Measurements from ENCODE around the gene ALG5.

ALG5 gene

GRCh38 chr13:36999054-36999714 is at the start of gene ALG5:
Gene ALG5 (minus strand): TSS chr13:36999340. CDS start chr13:36999300, 40 bp downstream.
- DNase-seq = peak; percentile 91

GRCh38 chr13:37047846-37048245 is 48.7 kb upstream of the ALG5 start:
- no peak for DNase-seq

- no peak for DNase-seq
Observed at GRCh38 chr13:37047032-37047431, 47.9 kb upstream of the ALG5 start.

- no peak for DNase-seq
Observed at GRCh38 chr13:37046062-37046461, 46.9 kb upstream of the ALG5 start.

GRCh38 chr13:37040789-37041188 is 41.6 kb upstream of the ALG5 start:
- no peak for DNase-seq

- no peak for DNase-seq
Observed at GRCh38 chr13:37039896-37040295, 40.8 kb upstream of the ALG5 start.

- no peak for DNase-seq
Observed at GRCh38 chr13:37037241-37037640, 38.1 kb upstream of the ALG5 start.

- no peak for DNase-seq
Observed at GRCh38 chr13:37029617-37030016, 30.5 kb upstream of the ALG5 start.

- DNase-seq = no peak
Observed at GRCh38 chr13:37027639-37028038, 28.5 kb upstream of the ALG5 start.

- DNase-seq = no peak
Observed at GRCh38 chr13:37026771-37027170, 27.6 kb upstream of the ALG5 start.

GRCh38 chr13:37023871-37024270 is 24.7 kb upstream of the ALG5 start:
- no peak for DNase-seq

GRCh38 chr13:37014609-37015008 is 15.5 kb upstream of the ALG5 start:
- no peak for DNase-seq

- DNase-seq = no peak
Observed at GRCh38 chr13:37011788-37012187, 12.6 kb upstream of the ALG5 start.

GRCh38 chr13:37011002-37011401 is 11.9 kb upstream of the ALG5 start:
- DNase-seq = no peak

GRCh38 chr13:37010424-37010823 is 11.3 kb upstream of the ALG5 start:
- DNase-seq = no peak

- DNase-seq = no peak
Observed at GRCh38 chr13:37009692-37010091, 10.6 kb upstream of the ALG5 start.

GRCh38 chr13:37001921-37002250 is 2.7 kb upstream of the ALG5 start:
- DNase-seq = no peak

- no peak for DNase-seq
Observed at GRCh38 chr13:36998624-36999041, 507 bp downstream of the ALG5 start.

- no peak for DNase-seq
Observed at GRCh38 chr13:36997716-36998427, 1.3 kb downstream of the ALG5 start.

GRCh38 chr13:36992362-36992761 is 6.8 kb downstream of the ALG5 start:
- no peak for DNase-seq

- no peak for DNase-seq
Observed at GRCh38 chr13:36986462-36987240, 12.5 kb downstream of the ALG5 start.

GRCh38 chr13:36981156-36981743 is 17.9 kb downstream of the ALG5 start:
- peak; percentile 33 for DNase-seq

GRCh38 chr13:36979361-36980050 is 19.6 kb downstream of the ALG5 start:
- DNase-seq = no peak

Measured in COR-L47 (cell line).